ENCODE results near the gene ST8SIA4. TPM values are rescaled to one million over a fixed set of nuclear protein-coding genes. Genes with fewer than 3 reads are reported as not detected.

ST8SIA4 gene
- total and polyA plus RNA-seq, 2 donors (not counting 3 experiments of a cell fraction or from before 2014, with no cell fraction given): 4.5 to 25.0 TPM

GRCh38 chr5:100800562-100800961 lies 102.5 kb downstream of the ST8SIA4 start:
- H3K9me3 ChIP-seq (replicated peaks; ENCODE audit: control insufficient read depth, insufficient read depth, low read length): no peaks in the 10 kb centered on the region
- no peak overlapping the region for H3K9ac ChIP-seq (replicated peaks; ENCODE audit: extremely low read depth, insufficient read depth, low read length)
- no peaks in the 10 kb centered on the region for H4K20me1 ChIP-seq (replicated peaks; ENCODE audit: control insufficient read depth, extremely low read depth, insufficient read depth, low read length)
- ChIA-PET POLR2A (no interaction called here), CTCF (interaction anchor here (1.5 kb wide), 1 partner anchor 370 kb away, joined by 3 read pairs; no protein-coding TSS in a partner anchor)
- TF ChIP-seq GATA2 (IDR thresholded peaks at IDR 0.05; ENCODE audit: insufficient read depth, insufficient read length, low read depth, low read length) (no peak), CTCF (IDR thresholded peaks at IDR 0.05; ENCODE audit: extremely low read depth in 1 of 2, insufficient read depth in 1 of 2, low read depth in 1 of 2, low read length in 2 of 2) (no peak), FOS (IDR thresholded peaks at IDR 0.05; ENCODE audit: borderline replicate concordance, insufficient read depth, low read length) (no peak), MAX (IDR thresholded peaks at IDR 0.05; ENCODE audit: insufficient read depth, insufficient read length) (no peak), POLR2AphosphoS5 (IDR thresholded peaks at IDR 0.05; ENCODE audit: insufficient read depth, low read depth, low read length) (no peak), MYC (IDR thresholded peaks at IDR 0.05; ENCODE audit: low read depth, low read length) (no peak), POLR2A (IDR thresholded peaks at IDR 0.05; ENCODE audit: low read depth, low read length) (no peak), EZH2 (IDR thresholded peaks at IDR 0.05; ENCODE audit: borderline replicate concordance, low read depth, low read length, severe bottlenecking) (no peak), JUN (IDR thresholded peaks at IDR 0.05; ENCODE audit: borderline replicate concordance, insufficient read depth, insufficient read length, low read depth) (no peak)
- intact Hi-C loops (cut with micrococcal nuclease): no loop called here
- no peak overlapping the region for H3K27ac ChIP-seq (ENCODE audit: insufficient read depth, low read depth, low read length)
- H2AFZ ChIP-seq (ENCODE audit: low read depth, low read length): no peak overlapping the region
- no peaks in the 10 kb centered on the region for H3K36me3 ChIP-seq (ENCODE audit: control insufficient read depth in 2 of 2, extremely low read depth in 1 of 2, insufficient read depth in 2 of 2, low read length in 2 of 2)
- FAIRE-seq: no peak
- no peaks in the 10 kb centered on the region for H3K27me3 ChIP-seq (ENCODE audit: control insufficient read depth in 2 of 2, insufficient read depth in 2 of 2, low read length in 2 of 2)
- H3K4me3 ChIP-seq (replicated peaks in 1 of 3; ENCODE audit: insufficient read depth in 1 of 3, low read depth in 1 of 3, low read length in 3 of 3): no peak overlapping the region
- H3K4me2 ChIP-seq (ENCODE audit: insufficient read depth, low read length): no peak overlapping the region
- dilution Hi-C loops (cut with MboI; ENCODE audit: extremely low pct_ligation_motif_present, low sequenced_read_pairs): no loop called here
- no peaks in the 10 kb centered on the region for H3K9me1 ChIP-seq (replicated peaks; ENCODE audit: control insufficient read depth, extremely low read depth, insufficient read depth, low read length)
- H3K79me2 ChIP-seq (ENCODE audit: control insufficient read depth, insufficient read depth, low read length): no peaks in the 10 kb centered on the region
- BruUV-seq (replicated peaks): no TSS peak
- no peak for DNase-seq (ENCODE audit: low read depth, low spot score)
- peaks cover 6% of the 10 kb centered on the region for H3K4me1 ChIP-seq (ENCODE audit: control insufficient read depth, extremely low read depth, insufficient read depth, low read length)

Data from endothelial cell of umbilical vein (primary cell).